GM12873 (cell line): ENCODE measurements around the gene TMEM255B.

Source experiments
- CTCF ChIP-seq: IDR thresholded peaks from 2 replicates; pipeline ENCODE4 v1.5.1; 2012; ENCODE audit warnings: low read depth, mild to moderate bottlenecking, moderate library complexity, low read length, control low read depth; ENCODE audit not compliant: insufficient read depth; ENCODE audit errors: missing control alignments

The TMEM255B gene

GRCh38 chr13:113855012-113855921, 96.2 kb downstream of the TMEM255B start:
- no peak for TF ChIP-seq CTCF

- TF ChIP-seq CTCF, result no peak
Observed at GRCh38 chr13:113855931-113856715, 97.1 kb downstream of the TMEM255B start.

- no peak for TF ChIP-seq CTCF
Observed at GRCh38 chr13:113856716-113857065, 97.7 kb downstream of the TMEM255B start.

- no peak for TF ChIP-seq CTCF
Observed at GRCh38 chr13:113857531-113858195, 98.6 kb downstream of the TMEM255B start.

- no peak for TF ChIP-seq CTCF
Observed at GRCh38 chr13:113859311-113860050, 100.5 kb downstream of the TMEM255B start.

- TF ChIP-seq CTCF, result no peak
Observed at GRCh38 chr13:113860051-113860664, 101.1 kb downstream of the TMEM255B start.
